ENCODE measurements around the gene ATP9A. TPM values are rescaled to one million over a fixed set of nuclear protein-coding genes. Genes with fewer than 3 reads are reported as not detected.
A peak's percentile ranks its signal among the peaks of the same experiment; 100 is the strongest.

ATP9A gene
- total RNA-seq, 1 experiment from 2014 or later = 31.3 TPM

- Histone ChIP-seq H3K27me3 (ENCODE audit: low read length) (no peaks in the 10 kb centered on the region), H4K20me1 (ENCODE audit: low read length) (no peaks in the 10 kb centered on the region), H3F3A (ENCODE audit: low read length, unreplicated experiment) (no peaks in the 10 kb centered on the region), H3K4me1 (ENCODE audit: insufficient read depth, low read length) (peaks cover 13% of the 10 kb centered on the region; the same call in 1 of the 2 replicates), H3K79me2 (ENCODE audit: low read length) (no peaks in the 10 kb centered on the region), H3K4me3 (ENCODE audit: low read length) (no peak overlapping the region), H3K36me3 (ENCODE audit: low read depth, low read length) (no peaks in the 10 kb centered on the region), H3K9me2 (replicated peaks; ENCODE audit: low read length) (no peaks in the 10 kb centered on the region), H3K27ac (ENCODE audit: low read length) (no peak overlapping the region), H3K9ac (ENCODE audit: low read length) (no peak overlapping the region), H3K4me2 (ENCODE audit: low read length) (no peak overlapping the region), H3K9me3 (ENCODE audit: low read length) (no peaks in the 10 kb centered on the region), H2AFZ (ENCODE audit: low read length) (no peak overlapping the region)
- DNase-seq = peak; percentile 56
- CTCF ChIA-PET = interaction anchor here (0.5 kb wide), 1 partner anchor 758 kb away, joined by 7 read pairs; no protein-coding TSS in a partner anchor
- peak; percentile 80 for ATAC-seq
- intact Hi-C loops (cut with micrococcal nuclease) = no loop called here
- TF ChIP-seq EZH2phosphoT487 (IDR thresholded peaks at IDR 0.05; ENCODE audit: borderline replicate concordance, low read length) (no peak), CTCF (conservative IDR thresholded peaks at IDR 0.05; ENCODE audit: low read depth, low read length) (no peak), EZH2 (IDR thresholded peaks at IDR 0.05; ENCODE audit: low read length, unreplicated experiment) (no peak)
- POLR2A ChIA-PET (ENCODE audit: unreplicated experiment) = interaction anchor here (0.6 to 1.2 kb wide), 4 partner anchors 9 to 785 kb away, joined by 3 to 12 read pairs (median 4); partner anchors contain the start of gene NFATC2
- no TSS peak for BruUV-seq (replicated peaks)
Observed at GRCh38 chr20:51551186-51551585, 217.0 kb downstream of the ATP9A start.

- no TSS peak for BruUV-seq (replicated peaks)
- Histone ChIP-seq H3K9ac (ENCODE audit: low read length) (no peak overlapping the region), H3K4me2 (ENCODE audit: low read length) (no peak overlapping the region), H3K9me2 (replicated peaks; ENCODE audit: low read length) (no peaks in the 10 kb centered on the region), H3K4me3 (ENCODE audit: low read length) (no peak overlapping the region), H3K27ac (ENCODE audit: low read length) (no peak overlapping the region), H3K9me3 (ENCODE audit: low read length) (no peaks in the 10 kb centered on the region), H3K27me3 (ENCODE audit: low read length) (no peaks in the 10 kb centered on the region), H3K36me3 (ENCODE audit: low read depth, low read length) (no peaks in the 10 kb centered on the region), H2AFZ (ENCODE audit: low read length) (no peak overlapping the region), H3F3A (ENCODE audit: low read length, unreplicated experiment) (no peaks in the 10 kb centered on the region), H3K79me2 (ENCODE audit: low read length) (no peaks in the 10 kb centered on the region), H3K4me1 (ENCODE audit: insufficient read depth, low read length) (peaks cover 9% of the 10 kb centered on the region; the same call in 1 of the 2 replicates), H4K20me1 (ENCODE audit: low read length) (no peaks in the 10 kb centered on the region)
- DNase-seq (no peak), ATAC-seq (no peak)
- TF ChIP-seq CTCF (conservative IDR thresholded peaks at IDR 0.05; ENCODE audit: low read depth, low read length) = no peak
- no peak for TF ChIP-seq EZH2 (IDR thresholded peaks at IDR 0.05; ENCODE audit: low read length, unreplicated experiment)
- TF ChIP-seq EZH2phosphoT487 (IDR thresholded peaks at IDR 0.05; ENCODE audit: borderline replicate concordance, low read length) = no peak
- CTCF ChIA-PET = no interaction called here
- intact Hi-C loops (cut with micrococcal nuclease) = no loop called here
- POLR2A ChIA-PET (ENCODE audit: unreplicated experiment) = no interaction called here
Observed at GRCh38 chr20:51549474-51549873, 218.7 kb downstream of the ATP9A start.

GRCh38 chr20:51547951-51548350 is 220.2 kb downstream of the ATP9A start:
- no TSS peak for BruUV-seq (replicated peaks)
- no peaks in the 10 kb centered on the region for H3K79me2 ChIP-seq (ENCODE audit: low read length)
- H3F3A ChIP-seq (ENCODE audit: low read length, unreplicated experiment) = no peaks in the 10 kb centered on the region
- H3K27ac ChIP-seq (ENCODE audit: low read length) = no peak overlapping the region
- CTCF ChIA-PET = no interaction called here
- H3K27me3 ChIP-seq (ENCODE audit: low read length) = no peaks in the 10 kb centered on the region
- H3K4me2 ChIP-seq (ENCODE audit: low read length) = no peak overlapping the region
- intact Hi-C loops (cut with micrococcal nuclease) = no loop called here
- H3K36me3 ChIP-seq (ENCODE audit: low read depth, low read length) = no peaks in the 10 kb centered on the region
- no peak for TF ChIP-seq EZH2phosphoT487 (IDR thresholded peaks at IDR 0.05; ENCODE audit: borderline replicate concordance, low read length)
- TF ChIP-seq EZH2 (IDR thresholded peaks at IDR 0.05; ENCODE audit: low read length, unreplicated experiment) = no peak
- no peak for TF ChIP-seq CTCF (conservative IDR thresholded peaks at IDR 0.05; ENCODE audit: low read depth, low read length)
- H4K20me1 ChIP-seq (ENCODE audit: low read length) = no peaks in the 10 kb centered on the region
- H3K4me1 ChIP-seq (ENCODE audit: insufficient read depth, low read length) = peaks cover 13% of the 10 kb centered on the region; the same call in 1 of the 2 replicates
- no peak overlapping the region for H2AFZ ChIP-seq (ENCODE audit: low read length)
- DNase-seq = no peak
- H3K9me2 ChIP-seq (replicated peaks; ENCODE audit: low read length) = no peaks in the 10 kb centered on the region
- no peak overlapping the region for H3K9ac ChIP-seq (ENCODE audit: low read length)
- ATAC-seq = no peak
- H3K9me3 ChIP-seq (ENCODE audit: low read length) = no peaks in the 10 kb centered on the region
- POLR2A ChIA-PET (ENCODE audit: unreplicated experiment) = no interaction called here
- no peak overlapping the region for H3K4me3 ChIP-seq (ENCODE audit: low read length)

All from PC-3 (cell line).